GM23338 (cell line): Measurements from ENCODE around the gene USP31.

Source experiments
- EZH2 ChIP-seq: fragments of 200-600 bp; sonication (generic); IDR thresholded peaks from one replicate; pipeline ENCODE4 v1.8.0; 2017; ENCODE audit warnings: antibody characterized with exemption, mild to moderate bottlenecking, low read depth; ENCODE audit not compliant: unreplicated experiment
- EZH2phosphoT487 ChIP-seq: fragments of 200-600 bp; sonication (generic); IDR thresholded peaks from one replicate; pipeline ENCODE4 v1.8.1; 2018; ENCODE audit warnings: antibody characterized with exemption; ENCODE audit not compliant: unreplicated experiment
- POLR2AphosphoS5 ChIP-seq: IDR thresholded peaks from 2 replicates; pipeline ENCODE4 v1.6.1; 2016; ENCODE audit warnings: antibody characterized with exemption, low read depth
- ZNF114 ChIP-seq: fragments of 250-450 bp; sonication (Bioruptor Pico); IDR thresholded peaks from 2 replicates; pipeline ENCODE4 v1.5.0; 2020; ENCODE audit warnings: mild to moderate bottlenecking, moderate library complexity
- TF ChIP-seq, protein P1 (sequence below), 2 experiments: fragments of 200-600 bp in 1 of 2; sonication (generic) in 1 of 2; conservative IDR thresholded peaks; 2 replicates each; pipeline versions ENCODE4 v1.5.1 to v1.6.1; 2016 to 2017; ENCODE audit warnings: antibody characterized with exemption in 2 of 2, low read depth in 2 of 2, mild to moderate bottlenecking in 2 of 2, moderate library complexity in 1 of 2
- TF ChIP-seq, protein P2 (sequence below): IDR thresholded peaks from one replicate; pipeline ENCODE4 v1.6.1; 2018; ENCODE audit warnings: antibody characterized with exemption; ENCODE audit not compliant: unreplicated experiment

DNA sequence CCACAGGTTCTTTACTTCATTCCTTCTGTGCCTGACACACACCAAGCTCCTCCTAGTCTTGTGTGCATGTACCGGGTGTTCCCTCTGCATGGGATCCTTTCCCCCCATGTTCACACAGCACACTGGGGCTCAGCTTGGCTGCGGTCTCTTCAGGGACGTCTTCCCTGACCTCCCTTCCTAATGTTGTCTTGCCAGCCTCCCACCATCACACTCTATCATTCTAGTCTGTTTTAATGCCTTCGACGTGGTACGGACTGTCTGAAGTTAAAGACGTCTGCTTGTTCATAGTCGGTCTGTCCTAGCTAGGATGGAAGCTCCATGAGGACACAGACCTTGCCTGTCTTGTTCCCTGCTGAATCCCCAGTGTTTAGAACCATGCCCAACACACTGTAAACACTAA lies 60.1 kb downstream of the USP31 start:
- TF ChIP-seq, protein P1, sequence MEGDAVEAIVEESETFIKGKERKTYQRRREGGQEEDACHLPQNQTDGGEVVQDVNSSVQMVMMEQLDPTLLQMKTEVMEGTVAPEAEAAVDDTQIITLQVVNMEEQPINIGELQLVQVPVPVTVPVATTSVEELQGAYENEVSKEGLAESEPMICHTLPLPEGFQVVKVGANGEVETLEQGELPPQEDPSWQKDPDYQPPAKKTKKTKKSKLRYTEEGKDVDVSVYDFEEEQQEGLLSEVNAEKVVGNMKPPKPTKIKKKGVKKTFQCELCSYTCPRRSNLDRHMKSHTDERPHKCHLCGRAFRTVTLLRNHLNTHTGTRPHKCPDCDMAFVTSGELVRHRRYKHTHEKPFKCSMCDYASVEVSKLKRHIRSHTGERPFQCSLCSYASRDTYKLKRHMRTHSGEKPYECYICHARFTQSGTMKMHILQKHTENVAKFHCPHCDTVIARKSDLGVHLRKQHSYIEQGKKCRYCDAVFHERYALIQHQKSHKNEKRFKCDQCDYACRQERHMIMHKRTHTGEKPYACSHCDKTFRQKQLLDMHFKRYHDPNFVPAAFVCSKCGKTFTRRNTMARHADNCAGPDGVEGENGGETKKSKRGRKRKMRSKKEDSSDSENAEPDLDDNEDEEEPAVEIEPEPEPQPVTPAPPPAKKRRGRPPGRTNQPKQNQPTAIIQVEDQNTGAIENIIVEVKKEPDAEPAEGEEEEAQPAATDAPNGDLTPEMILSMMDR (conservative IDR thresholded peaks at IDR 0.05; ENCODE audit: low read depth in 2 of 2), result no peak
- TF ChIP-seq POLR2AphosphoS5 (no peak), EZH2phosphoT487 (no peak), ZNF114 (CRISPR knock-in tag) (no peak), EZH2 (no peak)
- TF ChIP-seq, protein P2, sequence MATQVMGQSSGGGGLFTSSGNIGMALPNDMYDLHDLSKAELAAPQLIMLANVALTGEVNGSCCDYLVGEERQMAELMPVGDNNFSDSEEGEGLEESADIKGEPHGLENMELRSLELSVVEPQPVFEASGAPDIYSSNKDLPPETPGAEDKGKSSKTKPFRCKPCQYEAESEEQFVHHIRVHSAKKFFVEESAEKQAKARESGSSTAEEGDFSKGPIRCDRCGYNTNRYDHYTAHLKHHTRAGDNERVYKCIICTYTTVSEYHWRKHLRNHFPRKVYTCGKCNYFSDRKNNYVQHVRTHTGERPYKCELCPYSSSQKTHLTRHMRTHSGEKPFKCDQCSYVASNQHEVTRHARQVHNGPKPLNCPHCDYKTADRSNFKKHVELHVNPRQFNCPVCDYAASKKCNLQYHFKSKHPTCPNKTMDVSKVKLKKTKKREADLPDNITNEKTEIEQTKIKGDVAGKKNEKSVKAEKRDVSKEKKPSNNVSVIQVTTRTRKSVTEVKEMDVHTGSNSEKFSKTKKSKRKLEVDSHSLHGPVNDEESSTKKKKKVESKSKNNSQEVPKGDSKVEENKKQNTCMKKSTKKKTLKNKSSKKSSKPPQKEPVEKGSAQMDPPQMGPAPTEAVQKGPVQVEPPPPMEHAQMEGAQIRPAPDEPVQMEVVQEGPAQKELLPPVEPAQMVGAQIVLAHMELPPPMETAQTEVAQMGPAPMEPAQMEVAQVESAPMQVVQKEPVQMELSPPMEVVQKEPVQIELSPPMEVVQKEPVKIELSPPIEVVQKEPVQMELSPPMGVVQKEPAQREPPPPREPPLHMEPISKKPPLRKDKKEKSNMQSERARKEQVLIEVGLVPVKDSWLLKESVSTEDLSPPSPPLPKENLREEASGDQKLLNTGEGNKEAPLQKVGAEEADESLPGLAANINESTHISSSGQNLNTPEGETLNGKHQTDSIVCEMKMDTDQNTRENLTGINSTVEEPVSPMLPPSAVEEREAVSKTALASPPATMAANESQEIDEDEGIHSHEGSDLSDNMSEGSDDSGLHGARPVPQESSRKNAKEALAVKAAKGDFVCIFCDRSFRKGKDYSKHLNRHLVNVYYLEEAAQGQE, result no peak
